GM12878 (cell line): ENCODE measurements around the gene CBX2. TPM values are rescaled to one million over a fixed set of nuclear protein-coding genes. Genes with fewer than 3 reads are reported as not detected.

Experiments used
- ATF3 ChIP-seq: IDR thresholded peaks from 2 replicates; pipeline ENCODE4 v1.6.1; 2011; ENCODE audit warnings: low read depth, mild to moderate bottlenecking, low read length, moderate library complexity, borderline replicate concordance; ENCODE audit errors: extremely low read depth
- BCLAF1 ChIP-seq: fragments of 450-650 bp; IDR thresholded peaks from 2 replicates; pipeline ENCODE4 v1.6.1; 2017; ENCODE audit warnings: antibody characterized with exemption, mild to moderate bottlenecking, moderate library complexity
- BMI1 ChIP-seq: fragments of 450-650 bp; IDR thresholded peaks from 2 replicates; pipeline ENCODE4 v1.6.1; 2016; ENCODE audit warnings: mild to moderate bottlenecking, moderate library complexity, borderline replicate concordance
- FOXM1 ChIP-seq: IDR thresholded peaks from 2 replicates; pipeline ENCODE4 v1.6.1; 2012; ENCODE audit warnings: low read depth, mild to moderate bottlenecking, inconsistent platforms, low read length, moderate library complexity
- HCFC1 ChIP-seq: fragments of 150-350 bp; IDR thresholded peaks from 2 replicates; pipeline ENCODE4 v1.6.1; 2014; ENCODE audit warnings: low read length
- IRF4 ChIP-seq: IDR thresholded peaks from 2 replicates; pipeline ENCODE4 v1.6.1; 2011; ENCODE audit warnings: low read depth, low read length
- MAX ChIP-seq: IDR thresholded peaks from 2 replicates; pipeline ENCODE4 v1.6.1; 2012; ENCODE audit warnings: low read depth, low read length, improper control_type of control experiment
- MLLT1 ChIP-seq: fragments of 450-650 bp; IDR thresholded peaks from 2 replicates; pipeline ENCODE4 v1.6.1; 2016; ENCODE audit warnings: mild to moderate bottlenecking
- NFYA ChIP-seq: IDR thresholded peaks from 2 replicates; pipeline ENCODE4 v1.6.1; 2011; ENCODE audit warnings: low read depth, mild to moderate bottlenecking, low read length, improper control_type of control experiment, borderline replicate concordance
- NR2C1 ChIP-seq: fragments of 450-650 bp; IDR thresholded peaks from 2 replicates; pipeline ENCODE4 v1.6.1; 2017; ENCODE audit warnings: antibody characterized with exemption, mild to moderate bottlenecking, moderate library complexity
- POLR2A ChIP-seq: IDR thresholded peaks from 2 replicates; pipeline ENCODE4 v1.6.1; 2011; ENCODE audit warnings: low read depth, mild to moderate bottlenecking, low read length
- RCOR1 ChIP-seq: conservative IDR thresholded peaks from 2 replicates; pipeline ENCODE4 v1.6.1; 2012; ENCODE audit warnings: low read depth, low read length, improper control_type of control experiment
- SMAD5 ChIP-seq: IDR thresholded peaks from 2 replicates; pipeline ENCODE4 v1.6.1; 2016; ENCODE audit warnings: antibody characterized with exemption, low read depth
- USF2 ChIP-seq: IDR thresholded peaks from 2 replicates; pipeline ENCODE4 v1.6.1; 2011; ENCODE audit warnings: low read depth, low read length, improper control_type of control experiment, borderline replicate concordance
- ZBTB40 ChIP-seq: fragments of 450-650 bp; IDR thresholded peaks from 2 replicates; pipeline ENCODE4 v1.6.1; 2016; ENCODE audit warnings: mild to moderate bottlenecking, moderate library complexity, borderline replicate concordance
- ZNF24 ChIP-seq: fragments of 450-650 bp; IDR thresholded peaks from 2 replicates; pipeline ENCODE4 v1.6.1; 2017; ENCODE audit warnings: antibody characterized with exemption, mild to moderate bottlenecking
- ZNF622 ChIP-seq: fragments of 450-650 bp; IDR thresholded peaks from 2 replicates; pipeline ENCODE4 v1.6.1; 2017; ENCODE audit warnings: mild to moderate bottlenecking, inconsistent platforms
- polyA plus RNA-seq, 11 experiments: library from polyadenylated mRNA; depleted of rRNA in 4 of 11; unstranded in 6 of 11; stranded (reverse) in 5 of 11; fragments of >200 nt; fragmentation: Nextera tagmentation in 4 of 11; fragmentation: Illumina TruSeq in 1 of 11; extraction: Ambion mirVana in 4 of 11; extraction: Trizol in 1 of 11; gene quantifications; 1 replicate in 1 of 11; 2 replicates in 10 of 11; pipeline versions ENCODE4 v1.2.1 to v1.2.3, GENCODE V29; 2011 to 2016; ENCODE audit warnings: inconsistent platforms in 2 of 11, missing spikeins in 2 of 11, low read depth in 1 of 11
- total RNA-seq, 4 experiments: library from RNA; depleted of rRNA in 3 of 4; stranded (reverse); fragments of >200 nt in 3 of 4; fragmentation: Illumina TruSeq in 1 of 4; extraction: Trizol in 1 of 4; gene quantifications; 2 replicates each; pipeline versions ENCODE4 v1.2.1 to v1.2.3, GENCODE V29; 2013 to 2021

The CBX2 gene
- total and polyA plus RNA-seq, 10 of the 15 experiments (the other 5 are each of a cell fraction or from before 2014, with no cell fraction given), result 0.35 to 7.5 (median 4.2) TPM

- TF ChIP-seq BCLAF1, result no peak
- TF ChIP-seq NR2C1, result no peak
- TF ChIP-seq ZNF622, result no peak
- no peak for TF ChIP-seq MAX
- no peak for TF ChIP-seq IRF4
- no peak for TF ChIP-seq MLLT1
- no peak for TF ChIP-seq BMI1
- TF ChIP-seq POLR2A, result no peak
- no peak for TF ChIP-seq ZBTB40
- TF ChIP-seq HCFC1, result no peak
- no peak for TF ChIP-seq NFYA
- TF ChIP-seq SMAD5, result no peak
- TF ChIP-seq RCOR1, result no peak
- no peak for TF ChIP-seq ZNF24
- no peak for TF ChIP-seq ATF3
- TF ChIP-seq FOXM1, result no peak
- no peak for TF ChIP-seq USF2
Measured at GRCh38 chr17:79781012-79781650, 3.2 kb downstream of the CBX2 start (continued).
